ENCODE measurements around the gene RFX2.

RFX2 gene

DNA sequence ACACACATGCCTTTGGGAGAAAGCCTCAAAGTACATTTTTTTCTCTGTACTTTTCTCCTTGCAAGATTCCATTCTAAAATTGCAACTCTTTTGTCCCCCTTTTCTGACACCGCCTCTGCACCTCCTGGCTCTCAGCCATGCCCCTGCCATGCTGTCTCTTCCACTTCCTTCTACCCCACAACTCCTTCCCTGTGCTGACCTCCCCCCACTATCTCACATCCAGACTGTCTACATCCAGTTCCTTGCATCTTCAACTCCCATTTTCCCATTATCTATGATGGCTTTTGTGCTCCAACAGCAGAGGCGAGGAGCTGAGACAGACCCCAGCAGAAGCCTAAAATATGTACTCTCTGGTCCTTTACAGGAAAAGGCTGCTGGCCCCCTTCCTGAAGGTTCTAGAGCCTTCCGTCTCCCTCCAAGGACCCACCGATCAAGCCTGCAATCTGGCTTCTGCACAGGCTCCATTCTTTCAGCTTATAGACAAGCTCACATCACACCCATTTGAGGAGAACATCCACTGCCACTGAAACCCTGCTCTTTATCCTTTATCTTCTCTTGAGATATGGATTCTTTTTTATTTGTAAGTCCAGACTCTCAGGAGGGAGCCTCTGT, 50.2 kb downstream of the RFX2 start:
- no peak for DNase-seq (ENCODE audit: low read depth)

DNA sequence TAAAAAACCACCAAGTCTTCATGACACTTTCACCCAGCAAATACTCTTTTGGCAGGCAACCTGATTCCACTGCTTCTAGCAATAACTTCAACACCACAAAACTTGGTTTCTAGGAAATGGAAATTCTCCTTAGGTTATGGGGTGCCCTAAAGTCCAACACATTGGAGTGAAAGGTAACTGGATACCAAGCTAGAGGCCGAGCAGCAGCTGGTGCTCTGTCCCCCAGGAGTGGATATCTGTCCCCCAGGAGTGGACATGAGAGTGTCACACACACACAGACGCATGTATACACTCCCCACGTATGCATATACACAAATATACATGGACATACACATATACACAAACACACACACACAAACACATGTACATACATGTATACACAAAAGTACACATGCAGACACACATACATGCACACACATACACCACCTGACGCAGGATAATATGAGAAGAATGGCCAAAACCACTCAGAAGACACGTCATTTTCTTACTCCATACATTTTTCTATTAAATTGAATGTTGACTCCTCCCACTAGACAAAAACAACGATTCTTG, 50.8 kb downstream of the RFX2 start:
- no peak for DNase-seq (ENCODE audit: low read depth)

DNA sequence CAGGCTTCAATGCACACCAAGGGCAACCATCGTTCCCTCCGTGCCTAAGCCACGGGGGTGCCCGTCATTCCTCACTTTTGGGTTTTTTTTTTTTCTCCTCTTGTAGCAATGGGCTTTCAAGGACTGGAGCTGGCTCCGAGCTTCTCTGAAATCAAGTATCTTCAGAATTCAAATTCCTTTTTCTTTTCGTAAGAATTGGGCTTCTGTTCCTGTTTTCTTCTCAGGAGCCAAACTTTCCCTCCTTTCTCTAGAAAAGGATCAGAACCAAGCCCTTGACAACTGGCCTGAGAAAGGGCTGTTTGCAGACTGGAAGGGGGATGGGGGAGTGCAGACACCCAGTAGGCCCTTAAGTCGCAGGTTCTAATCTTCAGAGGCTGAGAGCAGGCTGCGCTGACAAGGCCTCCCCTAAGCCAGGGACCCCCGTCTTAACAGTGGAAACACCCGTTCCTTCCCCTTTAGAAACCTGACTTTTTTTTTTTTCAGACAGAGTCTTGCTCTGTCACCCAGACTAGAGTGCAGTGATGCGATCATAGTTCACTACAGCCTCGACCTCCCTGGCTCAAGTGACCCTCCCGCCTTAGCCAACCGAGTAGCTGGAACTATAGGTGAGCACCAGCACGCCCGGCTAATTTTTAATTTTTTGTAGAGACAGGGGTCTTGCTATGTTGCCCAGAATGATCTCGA, 51.6 kb downstream of the RFX2 start:
- no peak for DNase-seq (ENCODE audit: low read depth)

DNA sequence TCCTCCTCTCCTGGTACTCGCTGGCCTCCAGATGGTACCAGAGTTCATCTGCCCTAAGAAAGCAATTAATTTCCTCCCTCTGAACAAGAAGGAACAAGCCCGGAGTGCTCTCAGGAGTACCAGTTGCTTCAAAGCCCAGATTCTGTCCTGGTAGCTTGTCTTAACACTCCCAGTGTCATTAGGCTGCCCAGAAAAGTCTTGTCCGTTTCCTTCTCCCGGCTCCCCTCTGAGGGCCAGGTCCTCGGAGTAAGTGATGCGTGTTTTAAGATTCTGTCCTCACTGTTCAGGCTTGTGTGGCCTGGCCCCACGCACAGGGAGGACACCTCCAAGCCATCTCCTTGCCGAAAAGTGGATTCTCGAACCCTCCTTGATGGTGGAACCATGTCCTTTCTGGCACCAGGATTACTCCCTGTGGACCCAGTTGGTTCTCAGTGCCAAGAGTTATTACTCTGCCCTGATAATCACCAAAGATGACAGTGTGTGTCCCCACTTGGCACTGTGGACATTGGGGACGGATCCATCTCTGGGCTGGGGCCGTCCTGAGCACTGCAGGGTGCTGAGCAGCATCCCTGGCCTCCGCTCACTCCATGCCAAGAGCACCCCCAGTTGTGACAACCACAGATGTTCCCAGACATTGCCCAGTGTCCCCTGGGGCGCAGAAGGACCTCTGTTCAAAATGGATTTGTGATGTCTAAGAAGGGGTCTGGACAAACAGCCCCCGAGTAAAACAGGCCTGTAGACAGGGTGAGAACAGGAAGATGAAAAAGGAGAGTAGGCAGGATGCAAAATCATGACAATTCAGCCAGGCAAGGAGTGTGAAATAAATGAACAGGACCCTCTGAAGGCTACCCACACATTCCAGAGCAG, 52.4 kb downstream of the RFX2 start:
- DNase-seq (ENCODE audit: low read depth), result no peak

DNA sequence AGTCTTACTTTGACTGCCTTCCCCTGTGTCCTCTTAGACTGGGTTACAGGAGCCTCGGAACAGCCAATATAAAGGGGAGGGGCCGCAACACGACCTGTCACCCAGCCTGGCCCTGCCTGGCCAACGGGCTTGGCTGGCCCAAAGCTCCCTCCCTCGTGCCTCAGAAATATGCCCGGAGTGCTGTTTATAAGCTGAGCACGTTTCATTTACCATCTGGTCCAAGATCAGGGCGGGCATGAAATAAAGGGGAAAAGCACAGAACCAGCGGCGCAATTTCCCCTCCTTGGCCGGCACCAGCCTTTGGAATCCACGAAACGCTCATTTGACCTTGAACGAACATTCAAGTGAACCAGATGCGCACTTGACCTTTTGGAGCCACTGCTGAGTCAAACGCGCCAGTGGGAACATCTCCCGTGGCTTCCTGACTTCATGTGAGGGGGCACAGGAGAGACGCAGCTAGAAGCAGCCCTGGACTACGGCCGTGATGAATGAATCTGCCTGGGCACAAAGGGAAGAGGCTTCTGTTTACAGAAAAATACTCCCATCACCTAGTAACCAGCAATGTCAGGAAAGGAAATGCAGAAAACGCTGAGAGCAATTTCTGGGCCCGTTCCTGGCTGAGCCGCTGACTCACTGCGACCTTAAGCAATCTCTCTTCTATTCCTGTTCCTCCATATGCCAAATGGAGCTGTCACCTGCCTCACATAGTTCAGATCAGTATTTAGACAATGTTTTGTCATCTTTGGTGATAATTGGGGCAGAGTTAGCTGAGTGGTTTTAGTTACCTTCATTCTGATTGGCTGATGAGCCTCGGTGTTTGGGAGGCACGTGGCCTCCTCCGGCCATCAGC, 53.3 kb downstream of the RFX2 start:
- DNase-seq (ENCODE audit: low read depth), result no peak

DNA sequence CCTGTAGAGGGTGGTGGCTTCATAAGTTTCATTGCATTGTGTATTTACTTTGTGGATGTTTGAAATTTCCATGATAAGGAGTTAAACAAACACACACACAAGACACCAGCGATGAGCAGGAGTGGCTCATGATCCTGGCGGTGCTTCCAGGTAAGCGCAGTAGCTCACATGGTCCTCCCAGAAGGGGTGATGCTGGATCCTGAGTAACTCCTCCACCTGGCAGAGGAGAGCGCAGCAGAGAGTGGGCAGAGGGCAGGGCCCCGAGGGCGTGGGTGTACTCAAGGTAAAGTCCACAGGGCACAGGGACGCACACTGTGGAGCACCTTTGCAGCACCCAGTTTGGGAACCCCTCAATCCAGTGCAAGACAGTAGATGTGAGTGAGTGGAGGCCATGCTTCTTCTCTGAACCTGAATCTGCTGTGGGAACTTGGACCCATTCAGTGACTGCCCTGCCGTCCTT, 54.0 kb downstream of the RFX2 start:
- DNase-seq (ENCODE audit: low read depth), result no peak

DNA sequence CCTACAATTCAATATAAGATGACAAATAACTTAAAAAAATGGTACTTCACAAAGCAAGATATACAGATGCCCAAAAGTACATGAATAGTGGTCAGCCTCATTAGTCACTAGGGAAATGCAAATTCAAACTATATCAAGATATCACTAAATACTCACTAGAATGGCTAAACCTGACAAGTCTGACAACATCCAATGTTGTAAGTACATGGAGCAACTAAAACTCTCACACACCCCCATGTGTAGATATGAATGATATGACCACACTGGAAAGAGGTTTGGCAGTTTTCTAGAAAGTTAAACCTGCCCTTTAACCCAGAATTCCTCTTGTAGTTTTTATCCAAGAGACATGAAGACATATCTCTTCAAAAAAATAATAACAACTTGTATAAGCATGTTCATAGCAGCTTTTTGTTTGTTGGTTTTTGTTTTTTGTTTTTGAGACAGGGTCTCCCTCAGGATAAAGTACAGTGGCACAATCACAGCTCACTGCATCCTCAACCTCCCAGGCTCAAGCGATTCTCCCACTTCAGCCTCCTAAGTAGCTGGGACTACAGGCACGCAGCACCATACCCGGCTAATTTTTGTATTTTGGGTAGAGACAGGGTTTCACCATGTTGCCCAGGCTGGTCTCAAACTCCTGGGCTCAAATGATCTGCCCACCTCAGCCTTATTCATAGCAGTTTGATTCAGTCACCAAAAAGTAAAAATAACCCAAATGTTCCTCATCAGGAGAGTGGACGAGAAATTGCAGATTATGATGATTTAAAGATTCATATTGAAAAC, 55.1 kb downstream of the RFX2 start:
- no peak for DNase-seq (ENCODE audit: low read depth)

DNA sequence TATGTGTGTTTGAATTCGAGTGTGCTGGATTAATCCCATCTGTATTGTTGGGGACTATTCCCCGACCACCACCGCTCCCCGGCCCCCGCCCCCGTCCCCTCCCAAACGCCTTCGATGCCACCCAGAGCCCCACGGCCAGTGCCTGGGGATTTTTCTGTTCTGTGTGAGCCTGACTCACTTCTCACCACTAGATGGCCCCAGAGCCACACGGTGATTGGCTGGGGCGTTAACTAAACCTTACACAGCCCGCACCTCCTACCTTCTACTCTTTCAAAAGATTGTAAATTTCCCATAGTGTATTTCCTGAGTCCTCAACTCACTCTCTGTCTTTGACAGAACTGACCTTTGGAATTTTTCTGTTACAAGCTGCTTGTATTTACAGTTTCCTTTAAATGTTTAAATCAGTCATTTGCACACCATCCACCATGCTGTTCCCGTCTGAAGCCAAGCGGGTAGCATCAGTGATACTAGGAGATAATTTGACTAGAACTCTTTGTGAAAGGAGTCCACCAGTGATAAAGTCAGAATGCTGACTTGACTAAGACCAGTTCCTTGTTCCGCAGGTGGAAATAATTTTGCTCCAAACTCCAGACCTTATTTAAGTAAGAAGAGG, 61.4 kb downstream of the RFX2 start:
- DNase-seq (ENCODE audit: low read depth), result peak; percentile 67

DNA sequence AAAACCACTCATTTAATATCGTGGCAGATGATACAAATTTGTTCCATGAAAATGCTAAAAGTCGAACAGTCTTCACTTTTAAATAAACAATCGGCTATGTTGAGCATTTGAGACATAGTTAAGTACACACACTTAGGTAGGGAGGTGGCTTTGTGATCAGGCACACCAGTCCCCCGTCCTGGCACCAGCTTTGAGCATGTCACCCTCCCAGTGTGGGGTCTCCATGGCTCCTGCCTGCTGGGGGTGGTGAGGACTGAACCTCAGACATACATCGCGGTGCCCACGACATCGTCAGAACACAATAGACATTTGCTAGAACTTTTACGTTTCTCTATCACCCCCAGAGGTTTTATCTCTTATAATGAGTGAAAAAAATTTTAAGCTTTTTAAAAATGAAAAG, 62.0 kb downstream of the RFX2 start:
- DNase-seq (ENCODE audit: low read depth), result no peak

DNA sequence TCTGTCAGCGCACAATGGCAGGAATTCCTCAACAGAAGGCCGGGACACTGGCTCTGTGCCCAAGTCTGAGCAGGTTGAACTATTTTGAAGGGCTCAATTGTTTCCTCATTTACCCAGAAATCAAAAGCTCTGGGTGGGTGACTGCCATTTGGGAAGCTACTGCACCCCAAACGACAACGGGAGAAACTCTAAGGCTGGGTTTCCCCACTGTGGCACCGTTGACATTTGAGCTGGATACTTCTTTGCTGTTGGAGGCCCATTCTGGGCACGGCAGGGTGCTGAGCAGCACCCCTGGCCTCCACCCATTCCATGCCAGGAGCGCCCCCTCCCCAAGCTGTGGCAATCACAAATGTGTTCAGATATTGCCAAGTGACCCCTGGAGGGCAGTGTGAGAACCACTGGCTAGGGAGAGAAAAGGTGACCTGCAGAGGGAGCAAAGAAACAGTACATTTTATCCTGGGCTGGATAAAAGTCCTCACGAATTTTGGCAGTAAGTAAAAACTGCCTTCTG, 62.5 kb downstream of the RFX2 start:
- DNase-seq (ENCODE audit: low read depth), result no peak

DNA sequence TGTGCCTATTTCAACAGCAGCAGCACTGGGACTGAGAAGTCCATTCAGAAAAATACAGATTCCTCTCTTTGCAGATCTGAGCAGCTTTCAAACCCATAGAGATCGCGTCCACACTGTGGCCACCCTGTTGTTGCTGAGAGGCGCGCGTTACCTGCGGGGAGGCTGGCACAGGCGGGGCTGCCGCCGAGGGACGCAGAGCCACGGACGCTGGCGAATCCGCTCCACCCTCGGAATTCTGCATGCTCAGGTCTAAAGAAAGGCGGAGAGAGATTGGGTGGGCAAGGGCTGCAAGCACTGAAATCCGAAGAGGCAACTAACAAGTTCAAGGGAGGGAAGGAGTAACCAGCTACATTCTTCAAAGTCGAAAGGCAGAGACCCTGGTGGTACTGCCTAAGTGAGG, 63.0 kb downstream of the RFX2 start:
- DNase-seq (ENCODE audit: low read depth), result no peak

DNA sequence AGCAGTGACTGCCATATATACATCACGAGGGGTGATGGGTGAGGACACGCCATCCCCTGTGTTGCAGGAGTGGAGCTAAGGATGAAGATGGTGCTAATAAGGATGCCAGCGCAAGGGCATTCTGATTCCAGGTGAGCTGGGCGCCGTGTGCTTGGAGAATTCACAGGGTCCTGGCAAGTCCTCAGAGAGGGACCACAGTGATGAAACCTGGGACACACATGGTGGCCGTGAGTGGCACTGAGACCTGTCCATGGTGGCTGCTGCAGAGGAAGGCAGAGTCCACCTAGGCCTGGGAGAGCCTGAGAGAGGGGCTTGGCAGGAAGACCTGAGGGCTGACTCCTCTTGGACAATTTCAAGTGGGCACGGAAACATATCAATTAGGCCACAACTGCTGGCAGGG, 65.2 kb downstream of the RFX2 start:
- no peak for DNase-seq (ENCODE audit: low read depth)

DNA sequence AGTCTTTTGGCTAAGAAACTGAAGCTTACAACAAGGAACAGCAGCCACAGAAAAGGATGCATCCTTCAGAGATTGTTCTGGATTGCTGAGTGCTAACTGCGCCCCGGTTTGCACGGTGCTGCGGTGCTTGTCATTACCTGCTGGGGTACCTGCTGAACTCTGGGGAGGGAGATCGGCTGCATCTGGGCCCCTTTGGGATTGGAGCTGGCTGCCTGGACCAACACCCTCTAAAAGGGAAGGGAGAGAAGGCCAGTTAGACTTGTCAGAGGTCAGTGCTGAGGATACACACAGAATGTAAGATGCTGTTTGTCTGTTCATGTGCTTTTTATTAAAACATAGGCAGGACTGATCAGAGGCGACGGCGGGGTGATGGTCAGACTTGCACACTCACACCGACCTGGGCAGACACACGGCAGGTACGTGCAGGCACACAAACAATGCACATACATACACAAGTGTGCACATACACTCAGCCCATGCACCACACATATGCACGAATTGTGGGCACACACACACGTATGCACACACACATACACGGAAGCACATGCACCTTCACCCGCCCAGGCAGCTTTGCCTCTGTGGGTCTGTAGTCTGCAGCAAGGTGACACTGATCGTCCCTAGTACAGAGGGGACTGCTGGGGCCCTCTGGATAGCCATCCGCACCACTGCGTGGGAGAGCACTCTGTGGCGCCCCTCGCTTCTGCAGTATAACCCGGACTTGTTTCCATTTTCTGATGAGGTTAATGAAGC, 66.1 kb downstream of the RFX2 start:
- DNase-seq (ENCODE audit: low read depth), result no peak

DNA sequence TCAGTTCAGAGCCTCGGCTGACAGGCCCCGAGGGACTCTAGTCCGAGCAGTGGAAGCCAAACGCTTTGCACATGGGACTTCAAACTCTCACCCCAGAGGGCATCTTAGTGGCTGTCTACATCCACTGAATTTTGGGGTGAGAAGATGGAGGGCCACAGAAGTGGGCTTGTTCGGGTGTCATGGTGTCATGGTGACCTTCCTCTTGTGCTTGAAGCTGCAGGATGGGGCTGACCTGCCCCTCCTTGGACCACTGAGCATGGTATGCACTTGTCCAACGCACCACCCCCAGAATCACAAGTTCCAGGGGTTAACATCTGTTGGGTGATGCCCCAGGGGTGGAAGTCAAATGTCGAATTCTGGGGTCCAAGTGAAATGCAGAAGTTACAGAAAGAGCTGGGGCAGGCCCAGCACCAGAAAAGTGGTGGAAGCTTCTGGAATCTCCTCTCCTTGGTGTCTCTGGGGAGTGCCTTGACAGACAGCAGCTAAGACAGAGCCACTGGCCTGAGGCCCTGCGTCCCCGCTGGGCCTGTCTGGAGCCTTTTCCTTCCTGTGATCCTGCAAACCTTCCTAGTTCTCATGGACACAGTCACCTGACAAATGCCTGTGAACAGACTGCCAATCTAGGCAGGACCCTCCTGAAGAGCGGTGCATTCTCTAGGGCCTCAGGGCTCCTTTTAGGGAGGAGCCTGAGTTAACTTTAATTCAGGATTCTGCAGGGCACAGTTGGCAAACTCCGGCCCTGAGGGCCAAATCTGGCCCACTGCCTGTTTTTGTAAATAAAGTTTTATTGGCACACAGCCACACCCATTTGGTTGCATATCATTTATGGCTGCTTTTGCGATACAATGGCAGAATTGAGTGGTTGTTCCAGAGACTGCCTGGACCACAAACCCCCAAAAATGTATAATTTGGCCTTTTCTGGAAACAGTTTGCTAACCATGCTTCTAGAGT, 67.2 kb downstream of the RFX2 start:
- DNase-seq (ENCODE audit: low read depth), result no peak

DNA sequence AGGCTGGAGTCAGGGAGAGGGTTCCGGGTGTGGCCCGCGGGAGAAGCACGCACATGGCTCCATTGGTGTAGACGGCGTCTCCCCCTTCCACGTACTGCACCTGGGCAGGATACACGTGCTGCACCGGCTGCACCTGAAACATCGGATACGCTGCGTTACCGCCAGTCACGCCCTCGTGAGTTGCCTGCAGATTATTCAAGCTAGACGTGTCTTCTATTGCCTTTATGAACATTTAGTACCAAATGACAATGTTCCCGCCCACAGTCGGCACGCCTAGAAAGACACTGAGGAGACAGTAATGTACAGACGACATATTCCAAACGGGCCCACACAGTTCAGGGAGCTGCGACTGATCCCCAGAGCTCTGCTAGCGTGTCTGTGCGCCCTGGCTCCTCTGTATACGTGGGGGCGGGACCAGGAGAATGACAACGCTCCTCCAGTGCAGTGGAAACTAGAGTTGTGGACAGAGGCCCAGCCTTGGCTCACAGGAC, 68.3 kb downstream of the RFX2 start:
- no peak for DNase-seq (ENCODE audit: low read depth)

DNA sequence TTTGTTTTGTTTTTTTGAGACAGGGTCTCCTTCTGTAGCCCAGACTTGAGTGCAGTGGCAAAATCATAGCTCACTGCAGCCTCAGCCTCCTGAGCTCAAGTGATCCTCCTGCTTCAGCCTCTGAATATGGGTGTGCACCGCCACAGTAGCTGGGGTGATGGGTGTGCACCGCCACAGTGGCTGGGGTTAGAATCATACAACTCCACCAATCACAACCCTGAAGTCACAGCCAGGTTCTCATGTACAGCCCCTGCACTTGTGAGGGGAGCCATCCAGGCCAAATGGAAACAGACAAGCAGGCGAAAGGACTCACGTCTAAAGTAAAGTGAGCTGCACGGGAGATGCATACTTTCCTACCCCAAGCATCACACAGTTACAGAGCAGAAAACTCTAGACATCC, 69.2 kb downstream of the RFX2 start:
- DNase-seq (ENCODE audit: low read depth), result no peak

DNA sequence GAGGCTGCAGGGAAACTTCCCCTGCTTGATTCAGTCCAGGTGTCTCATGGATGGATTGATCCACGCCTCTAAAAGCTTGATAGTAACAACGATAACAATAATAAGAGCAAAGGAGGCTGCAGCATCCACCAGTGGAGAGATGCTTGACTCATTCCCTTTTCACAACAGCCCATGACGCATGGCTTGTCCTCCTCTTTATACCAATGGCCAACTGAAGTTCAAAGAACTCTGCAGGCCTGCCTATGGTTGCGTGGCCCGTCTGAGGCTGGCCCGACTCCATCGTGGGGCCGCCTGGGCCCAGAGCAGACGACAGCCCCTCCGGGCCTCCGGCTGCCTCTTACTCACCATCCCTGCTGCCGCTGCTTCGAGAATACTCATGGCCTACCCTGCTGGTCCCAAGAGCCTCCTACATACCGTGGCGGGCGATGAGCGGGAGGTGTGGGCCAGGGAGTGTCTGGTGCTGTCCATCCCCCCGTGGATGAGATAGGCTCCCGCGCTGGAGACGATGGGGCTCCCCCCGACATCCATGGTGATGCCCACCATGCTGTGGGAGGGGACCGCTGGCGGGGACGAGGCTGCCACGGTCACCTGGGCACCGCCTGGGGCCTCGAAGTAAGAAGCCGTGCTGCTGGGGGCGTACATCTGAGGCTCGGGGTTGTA, 70.6 kb downstream of the RFX2 start:
- no peak for DNase-seq (ENCODE audit: low read depth)

Data from activated T-cell treated with anti-CD3 and anti-CD28 coated beads for 48 hours (primary cell).